HepG2 (cell line): ENCODE results near the gene PLAGL2. TPM values are rescaled to one million over a fixed set of nuclear protein-coding genes. Genes with fewer than 3 reads are reported as not detected.
A peak's percentile ranks its signal among the peaks of the same experiment; 100 is the strongest.

ENCODE experiments used
- ATF3 ChIP-seq: sonication (generic); formaldehyde crosslinking; IDR thresholded peaks from 2 replicates; pipeline ENCODE4 v1.4.0; 2020; ENCODE audit warnings: missing genetic modification reagents
- BRF2 ChIP-seq: sonication (generic); formaldehyde crosslinking; IDR thresholded peaks from 2 replicates; pipeline ENCODE4 v1.8.1; 2022; ENCODE audit warnings: mild to moderate bottlenecking, missing genetic modification reagents
- FLYWCH1 ChIP-seq: sonication (generic); formaldehyde crosslinking; IDR thresholded peaks from 2 replicates; pipeline ENCODE4 v1.8.1; 2023; ENCODE audit warnings: mild to moderate bottlenecking, missing genetic modification reagents
- KDM5A ChIP-seq: fragments of 200-600 bp; sonication (generic); IDR thresholded peaks from 2 replicates; pipeline ENCODE4 v1.7.0; 2018; ENCODE audit warnings: antibody characterized with exemption, mild to moderate bottlenecking, low read length, borderline replicate concordance
- KLF13 ChIP-seq: sonication (generic); formaldehyde crosslinking; IDR thresholded peaks from 2 replicates; pipeline ENCODE4 v1.4.0; 2020; ENCODE audit warnings: mild to moderate bottlenecking, missing genetic modification reagents
- MEIS2 ChIP-seq: sonication (generic); formaldehyde crosslinking; IDR thresholded peaks from 2 replicates; pipeline ENCODE4 v1.9.0; 2021; ENCODE audit warnings: mild to moderate bottlenecking, missing genetic modification reagents
- ONECUT2 ChIP-seq: sonication (generic); formaldehyde crosslinking; IDR thresholded peaks from 2 replicates; pipeline ENCODE4 v1.4.0; 2020; ENCODE audit warnings: missing genetic modification reagents
- TBX2 ChIP-seq: sonication (generic); formaldehyde crosslinking; IDR thresholded peaks from 2 replicates; pipeline ENCODE4 v1.5.0; 2020; ENCODE audit warnings: missing genetic modification reagents, mild to moderate bottlenecking, borderline replicate concordance
- U2AF1 ChIP-seq: fragments of 200-400 bp; formaldehyde crosslinking; optimal IDR thresholded peaks from 2 replicates; pipeline ENCODE3; 2017; ENCODE audit warnings: mild to moderate bottlenecking, low read depth, low read length
- ZBTB4 ChIP-seq: sonication (generic); formaldehyde crosslinking; IDR thresholded peaks from 2 replicates; pipeline ENCODE4 v1.4.0; 2020; ENCODE audit warnings: missing genetic modification reagents, mild to moderate bottlenecking, borderline replicate concordance
- ZFP36L1 ChIP-seq: sonication (generic); formaldehyde crosslinking; IDR thresholded peaks from 2 replicates; pipeline ENCODE4 v1.8.0; 2022; ENCODE audit warnings: mild to moderate bottlenecking, missing genetic modification reagents, moderate library complexity
- ZNF121 ChIP-seq: sonication (generic); formaldehyde crosslinking; IDR thresholded peaks from 2 replicates; pipeline ENCODE4 v1.5.0; 2020; ENCODE audit warnings: mild to moderate bottlenecking, missing genetic modification reagents
- ZNF124 ChIP-seq: sonication (generic); formaldehyde crosslinking; IDR thresholded peaks from 2 replicates; pipeline ENCODE4 v1.4.0; 2020; ENCODE audit warnings: missing genetic modification reagents
- ZNF3 ChIP-seq: IDR thresholded peaks from 2 replicates; pipeline ENCODE4 v1.7.0; 2017; ENCODE audit warnings: inconsistent platforms
- ZNF567 ChIP-seq: sonication (generic); formaldehyde crosslinking; IDR thresholded peaks from 2 replicates; pipeline ENCODE4 v1.8.1; 2023; ENCODE audit warnings: mild to moderate bottlenecking, missing genetic modification reagents, borderline replicate concordance
- ZNF703 ChIP-seq: sonication (generic); formaldehyde crosslinking; IDR thresholded peaks from 2 replicates; pipeline ENCODE4 v1.5.1; 2020; ENCODE audit warnings: missing genetic modification reagents, mild to moderate bottlenecking, moderate library complexity, borderline replicate concordance
- ZSCAN29 ChIP-seq: sonication (generic); formaldehyde crosslinking; conservative IDR thresholded peaks from 2 replicates; pipeline ENCODE4 v1.4.0; 2020; ENCODE audit warnings: mild to moderate bottlenecking, missing genetic modification reagents
- polyA plus RNA-seq, 8 experiments: library from polyadenylated mRNA; depleted of rRNA in 3 of 8; stranded (reverse) in 7 of 8; unstranded in 1 of 8; fragments of >200 nt; fragmentation: Illumina TruSeq in 4 of 8; extraction: Trizol in 4 of 8; gene quantifications; 2 replicates each; pipeline versions ENCODE4 v1.2.1 to v1.2.3, GENCODE V29; 2011 to 2016; ENCODE audit warnings: low read depth in 4 of 8, missing spikeins in 1 of 8, mixed read lengths in 1 of 8; ENCODE audit not compliant: insufficient read depth in 1 of 8
- total RNA-seq, 5 experiments: library from RNA; depleted of rRNA; stranded (reverse); fragments of >200 nt; fragmentation: Illumina TruSeq; extraction: Trizol; gene quantifications; 2 replicates each; pipeline ENCODE4 v1.2.3, GENCODE V29; 2016; ENCODE audit warnings: low read depth in 1 of 5
- TF ChIP-seq, protein P1 (sequence below): sonication (generic); formaldehyde crosslinking; IDR thresholded peaks from 2 replicates; pipeline ENCODE4 v1.4.0; 2020; ENCODE audit warnings: low read depth, mild to moderate bottlenecking, missing genetic modification reagents
- TF ChIP-seq, protein P2 (sequence below): IDR thresholded peaks from 2 replicates; pipeline ENCODE4 v1.6.1; 2016
- TF ChIP-seq, protein P3 (sequence below): sonication (generic); formaldehyde crosslinking; IDR thresholded peaks from 2 replicates; pipeline ENCODE4 v1.4.0; 2020; ENCODE audit warnings: missing genetic modification reagents

The PLAGL2 gene
- total and polyA plus RNA-seq, 2 of the 13 experiments (the other 11 are each of a cell fraction or from before 2014, with no cell fraction given) = 15.2 to 15.3 TPM

DNA sequence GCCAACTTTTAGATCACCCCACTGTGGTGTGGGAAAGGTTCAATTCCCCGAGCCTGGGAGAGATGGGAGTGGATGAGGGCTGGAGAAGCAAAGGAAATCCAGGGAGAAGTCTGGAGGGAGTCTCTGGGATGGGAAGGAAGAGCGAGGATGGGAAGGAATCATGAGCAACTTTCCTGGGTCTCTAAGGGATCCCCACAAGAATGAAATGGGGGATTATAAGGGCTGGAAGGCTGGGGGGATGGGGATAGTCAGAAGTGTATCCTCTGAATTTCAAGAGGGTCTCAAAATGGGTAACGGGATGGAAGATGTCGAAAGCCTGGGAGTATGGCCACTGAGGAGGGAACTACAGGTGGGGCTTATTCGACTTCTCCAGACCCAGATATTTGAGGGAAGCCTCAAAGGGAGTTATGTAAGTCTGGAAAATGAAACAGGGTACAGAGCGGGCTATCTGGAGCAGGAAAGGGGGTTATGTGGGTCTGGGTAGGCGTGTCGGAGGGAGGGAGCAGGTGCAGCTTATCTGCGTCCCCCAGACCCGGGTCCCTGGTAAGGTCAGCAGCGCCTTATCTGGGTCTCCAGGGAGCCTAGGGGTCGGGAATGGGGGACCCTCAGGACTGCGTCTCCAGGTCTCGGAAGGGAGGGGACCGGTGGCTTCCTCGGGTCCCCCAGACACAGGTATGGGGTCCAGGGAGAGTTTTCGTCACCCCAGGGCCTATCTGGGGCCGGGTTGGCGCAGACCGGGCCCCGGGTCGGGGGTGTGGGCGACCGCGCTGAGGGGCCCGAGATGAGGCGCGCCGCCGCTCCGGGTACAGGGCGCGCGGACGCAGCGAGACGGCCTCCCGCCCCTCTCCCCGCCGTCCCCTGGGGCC lies 550 bp downstream of the PLAGL2 start (continued):
- TF ChIP-seq, protein P1, sequence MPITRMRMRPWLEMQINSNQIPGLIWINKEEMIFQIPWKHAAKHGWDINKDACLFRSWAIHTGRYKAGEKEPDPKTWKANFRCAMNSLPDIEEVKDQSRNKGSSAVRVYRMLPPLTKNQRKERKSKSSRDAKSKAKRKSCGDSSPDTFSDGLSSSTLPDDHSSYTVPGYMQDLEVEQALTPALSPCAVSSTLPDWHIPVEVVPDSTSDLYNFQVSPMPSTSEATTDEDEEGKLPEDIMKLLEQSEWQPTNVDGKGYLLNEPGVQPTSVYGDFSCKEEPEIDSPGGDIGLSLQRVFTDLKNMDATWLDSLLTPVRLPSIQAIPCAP (CRISPR knock-in tag) = 0 out of 2 replicates have a peak, but pooled peaks have one; percentile 10
- no peak for TF ChIP-seq ZNF121
- peak; percentile 95 for TF ChIP-seq FLYWCH1 (CRISPR knock-in tag)
- TF ChIP-seq ONECUT2 (CRISPR knock-in tag) = 0 out of 2 replicates have a peak, but pooled peaks have one; percentile 15
- no peak for TF ChIP-seq BRF2
- no peak for TF ChIP-seq TBX2 (CRISPR knock-in tag)
- no peak for TF ChIP-seq ZNF3
- 0 out of 2 replicates have a peak, but pooled peaks have one; percentile 49 for TF ChIP-seq ZBTB4 (CRISPR knock-in tag)
- peak; percentile 58; the same call in 1 of the 2 replicates for TF ChIP-seq KDM5A
- no peak for TF ChIP-seq MEIS2
- TF ChIP-seq, protein P2, sequence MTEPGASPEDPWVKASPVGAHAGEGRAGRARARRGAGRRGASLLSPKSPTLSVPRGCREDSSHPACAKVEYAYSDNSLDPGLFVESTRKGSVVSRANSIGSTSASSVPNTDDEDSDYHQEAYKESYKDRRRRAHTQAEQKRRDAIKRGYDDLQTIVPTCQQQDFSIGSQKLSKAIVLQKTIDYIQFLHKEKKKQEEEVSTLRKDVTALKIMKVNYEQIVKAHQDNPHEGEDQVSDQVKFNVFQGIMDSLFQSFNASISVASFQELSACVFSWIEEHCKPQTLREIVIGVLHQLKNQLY (CRISPR knock-in tag) = no peak
- TF ChIP-seq, protein P3, sequence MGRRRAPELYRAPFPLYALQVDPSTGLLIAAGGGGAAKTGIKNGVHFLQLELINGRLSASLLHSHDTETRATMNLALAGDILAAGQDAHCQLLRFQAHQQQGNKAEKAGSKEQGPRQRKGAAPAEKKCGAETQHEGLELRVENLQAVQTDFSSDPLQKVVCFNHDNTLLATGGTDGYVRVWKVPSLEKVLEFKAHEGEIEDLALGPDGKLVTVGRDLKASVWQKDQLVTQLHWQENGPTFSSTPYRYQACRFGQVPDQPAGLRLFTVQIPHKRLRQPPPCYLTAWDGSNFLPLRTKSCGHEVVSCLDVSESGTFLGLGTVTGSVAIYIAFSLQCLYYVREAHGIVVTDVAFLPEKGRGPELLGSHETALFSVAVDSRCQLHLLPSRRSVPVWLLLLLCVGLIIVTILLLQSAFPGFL (CRISPR knock-in tag) = 0 out of 2 replicates have a peak, but pooled peaks have one; percentile 20
- no peak for TF ChIP-seq KLF13 (CRISPR knock-in tag)
- TF ChIP-seq U2AF1 = no peak
- TF ChIP-seq ZNF567 (CRISPR knock-in tag) = no peak
- TF ChIP-seq ZNF124 = 0 out of 2 replicates have a peak, but pooled peaks have one; percentile 23
- TF ChIP-seq ZSCAN29 (CRISPR knock-in tag) = peak; percentile 16; the same call in 1 of the 2 replicates
- TF ChIP-seq ATF3 (CRISPR knock-in tag) = no peak
- 0 out of 2 replicates have a peak, but pooled peaks have one; percentile 13 for TF ChIP-seq ZNF703 (CRISPR knock-in tag)
- TF ChIP-seq ZFP36L1 (CRISPR knock-in tag) = peak; percentile 50; the same call in 1 of the 2 replicates
